CD4-positive, alpha-beta T cell treated with Interleukin-1 beta for 1 hour (primary cell): ENCODE data around the gene CISD3.

Experiments used
- DNase-seq, 2 donors: peaks; one replicate each; pipeline ENCODE4 v3.0.0-alpha.2; 2020 to 2022

The CISD3 gene

DNA sequence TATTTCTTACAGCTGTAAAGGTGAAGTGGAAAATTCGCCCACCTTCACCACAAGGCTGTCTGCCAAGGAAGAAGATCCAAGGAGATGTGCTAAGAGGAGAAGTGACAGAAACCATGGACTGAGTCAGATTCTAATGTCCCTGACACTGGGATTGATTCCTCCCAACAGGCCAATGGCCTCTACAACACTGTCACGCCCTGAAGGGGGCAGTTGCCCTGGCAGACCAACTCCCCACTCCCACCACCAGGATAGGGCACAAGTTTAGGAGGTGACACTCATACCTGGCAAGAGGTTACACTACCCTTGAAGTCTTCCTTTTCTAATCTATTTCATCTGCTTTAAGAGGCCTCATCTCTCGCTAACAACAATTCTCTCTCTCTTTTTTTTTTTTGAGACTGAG lies 53.1 kb downstream of the CISD3 start:
- DNase-seq: no peak
